K562 treated with DMSO at 1 percent for 48 hours (cell line): ENCODE data around the gene PAPSS2. TPM values are rescaled to one million over a fixed set of nuclear protein-coding genes. Genes with fewer than 3 reads are reported as not detected.

Experiments
- total RNA-seq: library from RNA; unstranded; fragments of 300-600 nt; gene quantifications from 2 replicates; pipeline ENCODE4 v1.2.3, GENCODE V29; 2022; ENCODE audit warnings: low replicate concordance; ENCODE audit errors: extremely low read depth

Gene PAPSS2
- not detected in 2 replicates for total RNA-seq

DNA sequence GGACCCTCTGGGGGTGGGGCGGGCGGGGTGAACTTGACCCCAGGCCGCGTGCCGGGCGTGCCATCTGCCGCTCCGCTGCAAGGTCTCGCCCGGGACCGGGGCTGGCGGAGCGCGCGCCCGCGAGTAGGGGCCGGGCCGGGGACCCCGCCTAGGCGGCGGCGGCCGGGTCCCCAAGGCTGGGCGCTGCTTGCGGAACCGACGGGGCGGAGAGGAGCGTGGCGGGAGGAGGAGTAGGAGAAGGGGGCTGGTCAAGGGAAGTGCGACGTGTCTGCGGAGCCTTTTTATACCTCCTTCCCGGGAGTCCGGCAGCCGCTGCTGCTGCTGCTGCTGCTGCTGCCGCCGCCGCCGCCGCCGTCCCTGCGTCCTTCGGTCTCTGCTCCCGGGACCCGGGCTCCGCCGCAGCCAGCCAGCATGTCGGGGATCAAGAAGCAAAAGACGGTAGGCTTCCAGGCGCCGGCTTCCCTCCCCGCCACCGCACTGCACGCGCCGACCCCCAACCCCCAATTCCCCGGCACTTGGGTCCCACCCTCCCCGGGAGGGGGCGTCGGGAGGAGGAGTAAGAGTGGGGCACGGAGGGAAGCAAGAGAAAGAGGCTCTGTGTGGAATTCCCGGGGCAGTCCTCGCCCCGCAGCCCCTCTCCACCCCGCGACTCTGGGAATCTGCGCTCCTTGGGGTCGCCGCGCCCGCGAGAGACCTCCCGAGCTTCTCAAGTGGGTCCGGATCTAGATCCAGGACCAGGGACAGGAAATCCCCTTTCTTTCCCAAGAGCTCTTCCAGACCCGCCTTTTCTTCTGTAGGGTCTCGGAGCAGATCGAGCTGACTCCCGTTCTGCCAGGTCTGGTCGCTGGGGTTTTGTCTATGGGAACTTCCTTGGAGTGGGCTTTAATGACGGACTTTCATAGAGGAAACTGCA lies at the start of gene PAPSS2:
Gene PAPSS2 (plus strand): TSS at position 308 of the 913 bp plus-strand sequence. CDS start 104 bp downstream, at position 412.

Other genes starting within 250 kb of the PAPSS2 start
- gene MINPP1, start 155.0 kb upstream of the PAPSS2 start, total RNA-seq: not detected in 2 replicates
- not detected in 2 replicates for gene ATAD1, start 158.3 kb downstream of the PAPSS2 start, total RNA-seq
- not detected in 2 replicates for gene KLLN, start 203.7 kb downstream of the PAPSS2 start, total RNA-seq
- gene PTEN, start 203.7 kb downstream of the PAPSS2 start, total RNA-seq: not detected in 2 replicates